ENCODE results near the gene SHISA4.
"Not testable (repeated sequence)": the region's sequence is repeated elsewhere in the genome, so short reads cannot be mapped to it uniquely, and the experiment has no call there.

Gene SHISA4, protein sequence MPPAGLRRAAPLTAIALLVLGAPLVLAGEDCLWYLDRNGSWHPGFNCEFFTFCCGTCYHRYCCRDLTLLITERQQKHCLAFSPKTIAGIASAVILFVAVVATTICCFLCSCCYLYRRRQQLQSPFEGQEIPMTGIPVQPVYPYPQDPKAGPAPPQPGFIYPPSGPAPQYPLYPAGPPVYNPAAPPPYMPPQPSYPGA

GRCh38 chr1:201888282-201889089, at the start of gene SHISA4:
TSS of gene SHISA4 (plus strand) at chr1:201888898. CDS start at chr1:201888995, 97 bp downstream.
- peak; percentile 88 for DNase-seq (ENCODE audit: low spot score)

- DNase-seq (ENCODE audit: low spot score): not testable (repeated sequence)
These were observed 49.6 kb upstream of the SHISA4 start for GRCh38 chr1:201839089-201839488.

GRCh38 chr1:201840055-201840454, 48.6 kb upstream of the SHISA4 start:
- DNase-seq (ENCODE audit: low spot score): no peak

DNA sequence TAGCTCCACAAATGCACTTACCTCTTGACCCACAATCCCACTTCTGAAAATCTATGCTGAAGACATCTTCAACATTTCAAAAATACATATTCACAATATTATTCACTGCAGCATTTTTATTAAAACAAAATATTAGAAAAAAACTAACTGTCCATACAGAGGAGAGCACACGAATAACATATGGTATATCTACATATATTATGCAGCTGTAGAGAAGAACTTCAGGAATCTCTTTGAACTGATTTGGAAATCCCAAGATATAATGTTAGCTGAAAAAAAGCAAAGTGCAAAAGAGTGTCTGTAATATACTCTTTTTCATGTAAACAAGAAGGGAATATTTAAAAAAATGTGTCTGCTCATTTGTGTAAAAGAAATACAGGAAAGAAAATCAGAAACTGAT, 48.2 kb upstream of the SHISA4 start:
- DNase-seq (ENCODE audit: low spot score): no peak

DNA sequence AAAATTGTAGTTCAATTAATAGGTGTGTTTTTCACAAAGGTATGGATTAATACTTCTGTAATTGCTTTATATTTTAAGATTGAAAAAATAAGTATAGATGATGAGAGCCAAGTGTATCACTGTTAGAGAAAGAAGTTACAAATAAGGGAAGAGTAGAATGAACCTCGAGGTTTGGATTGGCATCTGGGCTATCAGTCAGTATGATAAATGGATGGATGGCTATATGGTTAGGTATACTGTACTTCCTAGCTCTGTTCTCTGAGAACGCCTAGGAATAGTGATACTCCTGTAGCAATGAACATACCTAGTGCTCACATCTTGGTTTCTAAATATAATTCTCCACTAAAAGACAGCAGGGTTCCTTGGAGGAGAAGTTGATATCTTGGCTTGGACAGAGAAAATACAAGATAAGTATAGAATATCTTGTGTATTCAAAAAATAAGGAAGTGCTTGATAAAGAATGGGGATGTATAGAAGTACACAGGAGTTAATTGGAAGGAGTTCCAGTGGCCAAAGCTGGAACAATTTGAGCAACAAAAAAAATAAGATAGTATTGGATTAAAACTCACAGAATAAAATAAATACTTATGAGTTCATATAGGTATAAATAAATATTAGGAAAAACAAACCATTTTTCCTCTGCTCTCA, 47.3 kb upstream of the SHISA4 start:
- no peak for DNase-seq (ENCODE audit: low spot score)

GRCh38 chr1:201842472-201843027, 46.1 kb upstream of the SHISA4 start:
- no peak for DNase-seq (ENCODE audit: low spot score)

DNA sequence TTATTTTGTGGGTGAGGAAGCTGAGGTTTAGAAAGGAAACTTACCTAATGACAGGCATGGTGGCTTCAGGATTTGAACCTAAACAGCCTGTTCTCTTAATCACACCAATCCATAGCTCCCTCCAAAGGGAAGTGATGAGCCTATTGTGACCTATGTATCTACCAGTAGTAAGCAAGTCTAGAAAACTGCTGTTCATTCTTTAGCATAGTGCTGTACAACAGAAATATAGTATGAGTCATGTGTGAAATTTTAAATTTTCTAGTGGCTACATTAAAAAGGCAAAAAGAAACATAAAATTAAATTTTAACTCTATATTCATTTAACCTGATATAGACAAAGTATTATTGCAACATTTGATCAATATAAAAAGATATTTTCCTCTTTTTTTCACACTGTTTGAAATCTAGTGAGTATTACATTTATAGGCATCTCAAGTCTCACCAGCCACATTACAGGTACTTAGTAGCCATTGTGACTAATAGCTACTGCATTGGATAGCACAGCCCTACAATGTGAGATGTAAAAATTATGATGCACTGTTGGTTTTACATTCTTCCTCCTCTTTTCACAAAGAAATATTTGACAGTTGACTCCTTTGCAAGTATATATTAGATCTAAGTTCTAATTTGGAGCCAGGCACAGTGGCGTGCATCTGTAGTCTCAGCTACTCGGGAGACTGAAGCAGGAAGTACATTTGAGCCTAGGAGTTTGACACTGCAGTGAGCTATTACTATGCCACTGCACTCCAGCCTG, 43.2 kb upstream of the SHISA4 start:
- DNase-seq (ENCODE audit: low spot score): no peak

DNA sequence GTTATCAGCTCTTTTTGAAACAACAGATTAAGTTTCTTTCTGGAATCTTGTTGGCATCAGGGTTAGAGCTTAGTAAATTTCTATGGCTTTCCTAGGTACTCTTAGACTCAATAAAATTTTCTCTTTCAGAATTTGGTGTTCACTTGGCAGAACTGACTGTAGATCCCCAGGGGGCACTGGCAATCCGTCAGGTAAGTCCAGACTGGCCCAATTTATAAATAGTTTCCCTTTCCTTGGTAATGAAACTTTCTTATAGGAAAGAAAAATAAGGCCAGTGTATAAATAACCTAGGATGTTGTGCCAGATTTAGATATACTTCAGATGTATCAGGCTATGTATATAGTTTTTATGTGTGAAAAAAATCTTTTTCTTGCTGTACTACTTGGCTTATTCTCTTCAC, 41.5 kb upstream of the SHISA4 start:
- DNase-seq (ENCODE audit: low spot score): peak; percentile 64

GRCh38 chr1:201848230-201848629, 40.5 kb upstream of the SHISA4 start:
- DNase-seq (ENCODE audit: low spot score): no peak

- DNase-seq (ENCODE audit: low spot score): no peak
These were observed 39.2 kb upstream of the SHISA4 start for GRCh38 chr1:201849372-201850052.

- no peak for DNase-seq (ENCODE audit: low spot score)
These were observed 38.7 kb upstream of the SHISA4 start for GRCh38 chr1:201850053-201850397.

DNA sequence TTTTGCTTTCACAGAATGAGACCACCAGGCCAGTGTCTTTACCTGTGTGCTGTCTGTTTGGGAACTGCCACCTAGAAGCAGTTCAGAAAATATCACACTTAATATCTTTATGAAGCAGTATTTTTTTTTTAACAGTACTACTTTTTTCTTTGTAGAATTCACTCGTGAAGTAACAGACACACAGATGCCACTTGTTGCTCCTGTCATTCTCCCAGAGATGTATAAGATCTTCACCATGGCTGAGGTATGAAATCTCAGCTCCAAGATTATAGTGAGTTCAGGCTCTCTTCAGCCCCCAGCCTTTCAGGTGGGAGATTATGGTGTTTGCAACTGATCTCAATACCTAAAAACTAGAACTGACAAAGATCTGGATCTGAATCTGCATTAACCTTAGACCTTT, 36.7 kb upstream of the SHISA4 start:
- DNase-seq (ENCODE audit: low spot score): no peak

DNA sequence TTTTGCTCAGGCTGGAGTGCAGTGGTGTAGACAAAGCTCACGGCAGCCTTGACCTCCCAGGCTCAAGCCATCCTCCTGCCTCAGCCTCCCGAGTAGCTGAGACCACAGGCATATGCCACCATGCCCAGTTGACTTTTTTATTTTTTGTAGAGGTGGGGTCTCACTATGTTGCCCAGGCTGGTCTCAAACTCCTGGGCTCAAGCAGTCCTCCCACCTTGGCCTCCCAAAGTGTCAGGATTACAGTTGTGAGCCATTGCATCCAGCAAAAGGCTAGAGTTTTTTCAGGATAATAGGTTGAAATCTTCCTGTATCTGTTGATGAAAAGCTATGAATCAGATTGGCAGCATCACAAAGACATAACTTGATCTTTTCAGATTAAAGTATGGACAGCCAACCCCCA, 32.0 kb upstream of the SHISA4 start:
- not testable (repeated sequence) for DNase-seq (ENCODE audit: low spot score)

- DNase-seq (ENCODE audit: low spot score): no peak
These were observed 29.3 kb upstream of the SHISA4 start for GRCh38 chr1:201859424-201859823.

DNA sequence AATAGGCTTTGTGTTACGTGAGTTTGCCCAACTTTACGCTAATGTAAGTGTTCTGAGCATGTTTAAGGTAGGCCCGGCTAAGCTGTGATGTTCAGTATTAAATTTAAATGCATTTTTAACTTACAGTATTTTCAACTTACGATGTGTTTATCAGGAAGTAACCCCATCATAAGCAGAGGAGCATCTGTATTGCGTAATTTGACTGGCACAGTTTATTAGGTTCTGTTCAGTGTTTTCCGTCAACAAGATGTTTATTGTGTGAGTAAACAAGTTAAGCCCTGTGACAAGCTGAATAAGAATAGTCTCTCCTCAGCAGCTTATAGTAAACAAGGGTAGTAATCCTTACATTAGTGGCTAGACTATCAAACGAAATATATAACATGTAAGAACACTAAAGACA, 27.2 kb upstream of the SHISA4 start:
- DNase-seq (ENCODE audit: low spot score): no peak

- DNase-seq (ENCODE audit: low spot score): no peak
These were observed 18.3 kb upstream of the SHISA4 start for GRCh38 chr1:201870397-201870796.

GRCh38 chr1:201874672-201875071, 14.0 kb upstream of the SHISA4 start:
- DNase-seq (ENCODE audit: low spot score): no peak

- peak; percentile 35 for DNase-seq (ENCODE audit: low spot score)
These were observed 12.4 kb upstream of the SHISA4 start for GRCh38 chr1:201876148-201876818.

GRCh38 chr1:201877877-201878401, 10.8 kb upstream of the SHISA4 start:
- peak; percentile 70 for DNase-seq (ENCODE audit: low spot score)

- DNase-seq (ENCODE audit: low spot score): no peak
These were observed 7.6 kb upstream of the SHISA4 start for GRCh38 chr1:201880928-201881571.
